Epithelial cell of umbilical artery (primary cell): ENCODE measurements around the gene HRNR. TPM values are rescaled to one million over a fixed set of nuclear protein-coding genes. Genes with fewer than 3 reads are reported as not detected.

Experiments
- total RNA-seq: library from RNA; depleted of rRNA; stranded (reverse); fragments of >200 nt; gene quantifications from 2 replicates; pipeline ENCODE4 v1.2.3, GENCODE V29; 2014

The HRNR gene
- not detected in 2 replicates for total RNA-seq

GRCh38 chr1:152224093-152224492 is at the start of gene HRNR:
HRNR (minus strand) TSS chr1:152224193; CDS start chr1:152223253, 940 bp downstream.

Other genes with a start within 250 kb of the HRNR start
- 109 and 122 TPM in 2 replicates for gene S100A10, start 230.3 kb downstream of the HRNR start, total RNA-seq
- 19.8 and 28.3 TPM in 2 replicates for gene S100A11, start 187.2 kb downstream of the HRNR start, total RNA-seq
- not detected in 2 replicates for gene TCHHL1, start 135.1 kb downstream of the HRNR start, total RNA-seq
- not detected in 2 replicates for gene TCHH, start 108.7 kb downstream of the HRNR start, total RNA-seq
- gene RPTN, start 65.0 kb downstream of the HRNR start, total RNA-seq, result not detected in 2 replicates
- gene FLG, start 101.0 kb upstream of the HRNR start, total RNA-seq, result under 0.01 TPM in 1 of 2 replicates, not detected in the other
- gene FLG2, start 135.8 kb upstream of the HRNR start, total RNA-seq, result under 0.01 TPM in 1 of 2 replicates, not detected in the other
- gene CRNN, start 190.1 kb upstream of the HRNR start, total RNA-seq, result not detected in 2 replicates